ENCODE results near the gene ABCC9.

DNA sequence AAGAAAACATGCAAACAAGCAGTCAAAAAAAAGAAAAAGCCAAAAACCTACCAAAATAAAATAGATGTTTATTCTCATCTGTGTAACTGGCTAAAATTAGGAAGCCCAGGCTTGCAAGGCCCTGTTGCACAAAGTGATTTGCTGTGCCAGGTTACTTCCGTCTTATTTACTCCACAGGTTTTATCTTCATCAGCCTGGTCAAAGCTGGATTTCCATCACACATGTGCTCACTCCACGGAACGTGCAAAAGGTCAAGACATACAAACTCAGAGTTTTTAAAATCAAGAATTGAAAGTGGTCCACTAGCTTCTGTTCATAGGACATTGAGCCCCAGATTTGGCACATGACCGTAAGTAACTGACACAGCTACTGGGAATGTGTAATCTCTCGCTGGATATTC, 181.5 kb downstream of the ABCC9 start:
- TF ChIP-seq, protein P1, sequence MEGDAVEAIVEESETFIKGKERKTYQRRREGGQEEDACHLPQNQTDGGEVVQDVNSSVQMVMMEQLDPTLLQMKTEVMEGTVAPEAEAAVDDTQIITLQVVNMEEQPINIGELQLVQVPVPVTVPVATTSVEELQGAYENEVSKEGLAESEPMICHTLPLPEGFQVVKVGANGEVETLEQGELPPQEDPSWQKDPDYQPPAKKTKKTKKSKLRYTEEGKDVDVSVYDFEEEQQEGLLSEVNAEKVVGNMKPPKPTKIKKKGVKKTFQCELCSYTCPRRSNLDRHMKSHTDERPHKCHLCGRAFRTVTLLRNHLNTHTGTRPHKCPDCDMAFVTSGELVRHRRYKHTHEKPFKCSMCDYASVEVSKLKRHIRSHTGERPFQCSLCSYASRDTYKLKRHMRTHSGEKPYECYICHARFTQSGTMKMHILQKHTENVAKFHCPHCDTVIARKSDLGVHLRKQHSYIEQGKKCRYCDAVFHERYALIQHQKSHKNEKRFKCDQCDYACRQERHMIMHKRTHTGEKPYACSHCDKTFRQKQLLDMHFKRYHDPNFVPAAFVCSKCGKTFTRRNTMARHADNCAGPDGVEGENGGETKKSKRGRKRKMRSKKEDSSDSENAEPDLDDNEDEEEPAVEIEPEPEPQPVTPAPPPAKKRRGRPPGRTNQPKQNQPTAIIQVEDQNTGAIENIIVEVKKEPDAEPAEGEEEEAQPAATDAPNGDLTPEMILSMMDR (IDR thresholded peaks at IDR 0.05) = no peak
- no peak for TF ChIP-seq POLR2A (IDR thresholded peaks at IDR 0.05)
